Measurements from ENCODE around the gene YWHAQ.

The YWHAQ gene

DNA sequence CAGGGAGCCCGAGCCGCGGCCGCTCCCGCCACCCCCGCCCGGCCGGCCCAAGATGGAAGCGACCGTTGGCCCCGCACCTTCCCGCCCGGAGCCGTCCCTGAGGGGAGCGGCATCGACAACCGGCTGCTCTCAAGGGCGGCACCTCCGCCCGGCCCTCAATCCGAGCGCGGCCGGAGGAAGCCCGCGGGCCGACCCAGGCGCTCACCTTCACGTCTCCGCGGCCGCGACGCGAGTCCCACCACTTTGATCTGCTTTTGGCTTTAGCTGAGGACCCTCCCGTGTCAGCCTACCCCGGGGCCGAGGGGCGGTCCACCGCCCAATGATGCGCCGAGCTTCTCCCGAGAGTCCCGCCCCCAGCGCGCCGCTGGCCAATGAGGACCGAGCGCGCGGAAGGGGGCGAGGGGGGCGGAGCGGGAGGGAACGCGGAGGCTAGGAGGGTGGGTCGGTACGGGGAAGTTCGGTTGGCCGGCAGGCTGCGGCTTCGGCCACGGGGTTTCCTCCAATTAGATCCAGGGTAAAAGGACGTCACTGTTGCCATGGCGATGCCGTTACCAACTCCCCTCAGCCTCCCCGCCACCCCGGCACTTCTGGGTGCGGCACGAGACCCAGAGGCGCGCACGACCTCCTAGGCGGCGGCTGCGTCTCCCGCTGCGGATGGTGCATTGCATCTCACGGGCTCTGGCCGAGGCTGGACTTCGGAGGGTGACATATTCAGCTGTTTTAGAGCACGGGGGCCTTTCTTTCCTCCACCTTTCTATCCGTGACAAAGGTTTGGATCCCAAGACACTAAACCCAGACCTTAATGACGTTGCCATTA is at the start of gene YWHAQ:
Gene YWHAQ (minus strand): TSS at position 262 of the 817 bp plus-strand sequence. CDS start 545 bp downstream, outside the sequence.
- peak; percentile 87 for FAIRE-seq
- peak; percentile 97 for DNase-seq (ENCODE audit: insufficient read length, low spot score)

DNA sequence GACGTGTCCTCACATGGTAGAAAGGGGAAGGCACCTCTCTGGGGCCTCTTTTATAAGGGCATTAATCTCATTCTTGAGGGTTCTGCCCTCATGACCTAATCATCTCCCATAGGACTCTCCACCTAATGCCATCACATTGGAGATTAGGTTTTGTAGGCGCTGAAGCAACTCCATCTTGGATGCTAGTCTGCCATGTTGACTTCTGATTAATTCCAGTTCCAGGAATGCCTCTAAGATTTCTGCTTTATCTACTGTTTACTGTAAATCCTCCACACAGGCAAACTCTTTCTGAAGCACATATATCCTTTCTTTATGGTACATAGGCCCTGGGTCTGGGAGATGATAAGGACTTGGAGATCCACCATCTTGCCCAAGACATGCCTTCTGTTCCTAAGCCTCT is 49.3 kb upstream of the YWHAQ start:
- FAIRE-seq, result no peak
- DNase-seq (ENCODE audit: insufficient read length, low spot score), result no peak

DNA sequence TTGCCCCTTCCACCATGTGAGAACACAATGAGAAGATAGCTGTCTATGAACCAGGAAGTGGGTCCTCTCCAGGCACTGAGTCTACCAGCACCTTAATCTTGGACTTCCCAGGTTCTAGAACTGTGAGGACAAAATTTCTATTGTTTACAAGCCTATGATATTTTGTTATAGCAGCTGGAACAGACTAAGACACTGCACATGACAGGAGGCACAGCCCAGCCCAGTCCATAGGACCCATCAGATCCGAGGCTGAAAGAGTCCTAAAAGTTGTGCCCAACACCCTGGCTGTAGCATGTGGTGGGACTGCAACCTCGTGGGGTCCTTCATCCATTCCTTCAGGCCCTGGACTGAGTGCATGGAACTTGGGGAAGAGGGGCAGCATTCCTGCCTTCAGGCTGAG is 48.4 kb upstream of the YWHAQ start:
- FAIRE-seq (no peak), DNase-seq (ENCODE audit: insufficient read length, low spot score) (no peak)

- DNase-seq (ENCODE audit: insufficient read length, low spot score), result no peak
- FAIRE-seq, result no peak
Measured at GRCh38 chr2:9678544-9678943, 47.7 kb upstream of the YWHAQ start.

DNA sequence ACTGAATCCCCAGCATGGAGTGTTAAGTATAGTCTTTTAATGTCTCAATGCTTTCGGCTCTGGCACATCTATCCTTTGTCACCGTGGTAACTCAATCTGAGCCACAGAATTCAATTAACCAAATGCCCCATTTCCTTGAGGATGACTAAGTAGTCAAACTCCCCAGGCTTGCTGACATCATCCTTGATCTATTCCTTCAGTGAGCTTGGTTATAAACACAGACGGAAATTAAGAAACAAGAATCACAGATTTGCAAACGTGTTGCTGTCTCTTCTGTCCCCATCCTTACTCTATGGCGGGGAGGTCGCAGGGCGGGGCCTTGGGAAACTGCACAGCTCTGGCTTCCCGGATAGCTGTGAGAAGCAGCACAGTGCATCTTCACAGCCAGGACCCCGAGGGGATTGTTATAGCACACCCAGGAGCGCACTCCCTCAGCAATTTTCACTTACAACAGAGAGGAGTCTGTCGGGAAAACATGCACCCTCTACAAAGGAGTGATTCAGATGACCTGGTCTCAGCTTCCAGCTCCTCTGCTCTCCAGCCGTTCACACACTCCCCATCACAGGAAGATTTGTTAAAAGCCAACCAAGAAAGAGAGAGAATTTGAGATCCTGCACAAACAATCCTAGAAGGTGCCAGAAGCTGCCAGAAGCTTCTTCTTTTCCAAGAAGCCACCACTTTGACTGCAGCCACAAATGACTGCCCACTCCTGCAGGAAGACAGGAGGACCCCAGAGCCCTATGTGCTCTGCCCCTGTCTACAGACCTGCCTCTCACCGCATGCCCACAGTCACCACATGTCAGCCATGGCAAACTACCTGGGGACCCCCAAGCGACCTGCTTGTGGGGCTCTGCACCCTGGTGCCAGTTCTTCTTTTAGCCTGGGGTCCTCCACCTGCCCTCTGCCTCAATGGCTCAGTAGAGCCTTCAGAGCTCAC is 44.9 kb upstream of the YWHAQ start:
- peak; percentile 74 for DNase-seq (ENCODE audit: insufficient read length, low spot score)
- FAIRE-seq, result no peak

DNA sequence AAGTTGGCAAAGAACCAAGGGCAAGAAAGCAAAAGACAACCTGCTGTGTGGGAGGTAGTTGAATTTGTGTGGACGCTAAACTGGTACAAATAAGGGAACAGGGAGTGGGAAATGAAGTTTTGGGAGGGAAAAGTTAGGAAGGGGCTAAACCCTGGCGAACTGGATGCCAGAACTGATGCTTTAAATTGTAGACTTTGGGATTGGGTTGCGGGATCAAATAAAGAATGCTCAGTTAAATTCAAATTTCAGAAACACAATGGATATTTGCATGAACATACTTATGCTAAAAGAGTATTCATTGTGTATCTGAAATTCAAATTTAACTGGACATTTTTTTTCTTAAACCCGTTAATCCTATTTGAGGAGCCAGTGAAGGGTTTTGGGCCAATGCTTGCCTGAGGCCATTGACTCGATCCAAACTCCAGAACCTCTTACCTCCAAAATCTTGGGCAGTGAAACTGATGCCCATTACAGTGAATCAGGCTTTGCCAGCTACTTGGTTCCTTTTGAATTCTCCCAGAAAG is 44.2 kb upstream of the YWHAQ start:
- FAIRE-seq (no peak), DNase-seq (ENCODE audit: insufficient read length, low spot score) (no peak)

GRCh38 chr2:9673914-9674481 is 43.2 kb upstream of the YWHAQ start:
- no peak for DNase-seq (ENCODE audit: insufficient read length, low spot score)
- FAIRE-seq, result peak; percentile 38

DNA sequence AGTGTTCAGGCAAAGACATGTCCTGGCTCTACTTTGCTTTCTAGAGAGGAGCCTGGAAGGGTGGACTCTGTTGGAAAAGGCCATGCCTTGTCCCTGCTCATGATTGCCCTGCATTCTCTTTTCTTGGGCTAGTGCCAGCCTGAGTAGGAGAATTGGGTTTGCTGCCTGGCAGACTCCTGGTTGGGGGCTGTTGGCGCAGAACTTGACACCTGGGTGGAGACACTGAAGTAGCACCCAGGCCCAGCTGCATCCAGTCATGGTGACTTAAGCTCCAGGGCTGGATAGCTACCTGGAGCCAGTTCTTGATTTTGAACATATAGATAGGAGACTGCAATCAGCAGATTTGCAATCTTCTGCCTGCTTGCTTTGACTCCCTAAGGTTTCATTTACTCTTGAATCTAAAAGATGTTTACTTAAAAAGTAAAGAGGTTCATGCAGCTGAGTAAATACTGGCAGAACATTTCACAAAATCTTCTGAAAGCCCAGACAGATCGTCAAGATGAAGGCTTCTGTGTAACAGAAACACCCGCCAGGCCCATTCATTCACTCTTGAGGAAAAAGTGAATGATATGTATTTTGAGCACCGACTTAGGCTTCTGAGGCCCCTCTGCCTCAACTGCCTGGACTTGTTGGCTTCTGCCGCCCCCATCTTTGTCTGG is 38.0 kb upstream of the YWHAQ start:
- FAIRE-seq, result no peak
- no peak for DNase-seq (ENCODE audit: insufficient read length, low spot score)

GRCh38 chr2:9667826-9668225 is 37.0 kb upstream of the YWHAQ start:
- no peak for DNase-seq (ENCODE audit: insufficient read length, low spot score)
- no peak for FAIRE-seq

DNA sequence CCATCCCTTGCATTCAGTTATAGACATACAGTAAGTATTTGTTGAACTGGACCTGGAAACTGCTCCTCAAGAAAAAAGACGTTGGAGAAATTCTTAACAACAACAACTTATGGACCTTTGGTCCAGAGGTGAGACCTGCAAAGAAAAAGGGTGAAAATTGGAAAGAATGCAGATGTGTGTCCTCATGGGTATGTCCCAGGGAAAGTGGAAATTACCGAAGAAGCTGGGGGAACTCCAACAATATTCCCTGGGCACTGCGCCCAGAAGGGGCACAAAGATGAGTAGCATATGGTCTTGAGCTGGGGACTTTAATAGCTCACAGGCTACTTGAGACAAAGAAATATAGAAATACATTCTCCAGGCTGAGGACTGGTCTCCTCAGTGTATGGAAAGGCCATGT is 35.5 kb upstream of the YWHAQ start:
- no peak for FAIRE-seq
- no peak for DNase-seq (ENCODE audit: insufficient read length, low spot score)

GRCh38 chr2:9665898-9666297 is 35.1 kb upstream of the YWHAQ start:
- peak; percentile 70 for DNase-seq (ENCODE audit: insufficient read length, low spot score)
- FAIRE-seq, result peak; percentile 26

- DNase-seq (ENCODE audit: insufficient read length, low spot score) (no peak), FAIRE-seq (no peak)
Measured at GRCh38 chr2:9664365-9664764, 33.6 kb upstream of the YWHAQ start.

DNA sequence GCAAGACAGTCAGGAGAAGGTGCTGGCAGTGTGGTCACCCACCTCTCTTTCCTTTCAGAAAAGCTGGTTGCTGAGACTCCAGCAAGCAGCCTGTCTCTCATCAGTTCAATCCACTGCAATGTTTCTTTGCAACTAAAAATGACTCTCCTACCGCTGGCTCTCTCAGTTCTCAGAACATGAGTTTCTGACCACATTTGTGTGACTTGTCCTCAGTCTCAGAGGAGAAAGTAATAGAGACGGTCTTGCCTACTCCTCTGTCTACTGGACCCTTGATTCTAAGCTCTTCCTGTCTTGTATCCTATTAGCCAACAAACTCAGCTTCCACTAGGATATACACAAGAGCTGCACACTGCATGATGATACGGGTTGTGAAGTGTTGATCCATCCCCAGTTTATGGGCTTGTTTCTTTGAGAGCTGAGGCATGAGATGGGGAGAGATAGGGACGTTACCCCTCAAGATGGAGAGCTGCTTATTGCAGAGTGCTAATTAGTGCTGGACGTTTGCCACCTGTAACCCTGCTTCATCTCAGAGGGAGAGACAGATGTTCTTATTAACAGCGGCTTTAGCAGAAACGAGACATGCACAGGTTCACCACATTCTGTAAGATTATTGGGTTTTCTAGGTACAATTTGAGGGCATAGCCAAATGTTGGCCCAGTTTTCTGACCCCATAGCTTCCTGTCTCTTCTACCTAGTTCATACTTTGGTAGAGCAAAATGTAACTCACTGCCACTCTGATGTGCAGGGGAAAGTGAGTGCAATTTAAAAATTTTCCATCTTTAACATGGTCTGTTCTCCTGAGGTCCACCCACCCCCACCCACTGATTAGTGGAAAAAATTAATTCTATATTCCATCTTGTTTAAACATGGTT is 32.4 kb upstream of the YWHAQ start:
- FAIRE-seq, result no peak
- DNase-seq (ENCODE audit: insufficient read length, low spot score), result no peak

DNA sequence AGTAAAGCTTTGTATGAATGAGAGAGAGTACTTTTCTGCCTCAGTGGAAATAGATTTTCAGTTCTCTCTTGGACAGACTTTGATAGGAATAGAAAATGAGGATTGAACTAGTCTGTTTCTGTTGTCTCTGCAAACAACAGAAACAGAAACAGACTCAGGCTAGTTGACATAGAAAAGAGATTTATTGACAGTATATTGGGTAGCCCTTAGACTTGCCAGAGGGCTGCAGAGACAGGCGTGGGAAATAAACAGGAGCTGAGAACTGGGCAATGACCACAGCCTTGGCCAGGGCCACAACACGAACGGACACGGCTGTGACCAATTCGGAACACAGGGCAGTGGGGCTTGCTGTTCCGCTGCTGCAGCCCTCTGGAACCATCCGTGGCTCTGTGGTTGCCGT is 30.5 kb upstream of the YWHAQ start:
- FAIRE-seq, result no peak

GRCh38 chr2:9660781-9661180 is 30.0 kb upstream of the YWHAQ start:
- FAIRE-seq (no peak), DNase-seq (ENCODE audit: insufficient read length, low spot score) (no peak)

More for the DNA sequence above, 30.5 kb upstream of the YWHAQ start:
- no peak for DNase-seq (ENCODE audit: insufficient read length, low spot score)

GRCh38 chr2:9660154-9660553 is 29.4 kb upstream of the YWHAQ start:
- DNase-seq (ENCODE audit: insufficient read length, low spot score) (no peak), FAIRE-seq (no peak)

GRCh38 chr2:9658972-9659371 is 28.2 kb upstream of the YWHAQ start:
- DNase-seq (ENCODE audit: insufficient read length, low spot score), result peak; percentile 76
- FAIRE-seq, result peak; percentile 33

DNA sequence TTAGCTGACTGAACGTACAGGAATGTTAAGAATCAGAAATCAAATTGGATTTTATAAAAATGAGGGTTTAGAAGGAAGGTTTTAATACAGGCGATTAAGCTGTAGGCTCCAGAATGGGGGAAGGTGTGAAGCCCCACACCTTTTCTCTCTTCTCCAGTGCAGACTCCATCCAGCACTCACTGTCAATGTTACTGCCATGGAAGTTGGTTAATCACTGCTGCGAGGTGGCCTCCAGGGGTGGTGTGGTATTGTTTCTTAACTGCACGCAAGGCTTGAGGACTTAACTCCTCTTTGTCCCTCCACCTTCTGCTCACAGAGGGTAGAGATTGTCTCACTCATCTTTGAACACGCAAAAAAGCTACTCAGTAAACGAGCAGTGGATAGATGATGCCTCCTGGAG is 26.9 kb upstream of the YWHAQ start:
- DNase-seq (ENCODE audit: insufficient read length, low spot score) (no peak), FAIRE-seq (no peak)

DNA sequence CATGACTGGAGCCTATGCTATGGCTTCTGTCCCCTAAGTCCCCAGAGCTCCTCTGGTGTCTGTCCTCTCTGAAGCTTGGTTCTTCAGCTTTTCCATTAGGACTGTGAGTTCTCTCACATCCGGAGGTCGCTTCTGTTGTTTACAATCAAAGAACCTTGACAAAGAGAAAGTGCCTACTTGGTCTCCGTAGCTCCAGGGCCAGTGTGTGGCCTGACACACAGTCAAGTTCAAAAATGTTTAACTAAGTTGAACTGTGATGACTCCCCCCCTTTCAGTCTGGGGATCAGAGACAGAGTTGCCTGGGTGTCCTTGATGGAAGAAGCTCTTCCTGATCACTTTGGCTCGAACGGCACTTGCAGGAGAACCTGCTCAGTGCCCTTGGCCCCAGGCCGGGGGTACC is 26.3 kb upstream of the YWHAQ start:
- FAIRE-seq, result no peak
- no peak for DNase-seq (ENCODE audit: insufficient read length, low spot score)

Measured in HTR-8/SVneo (cell line).